GM12878 (cell line): ENCODE measurements around the gene ZNF568. TPM values are rescaled to one million over a fixed set of nuclear protein-coding genes. Genes with fewer than 3 reads are reported as not detected.

Experiments
- ATAC-seq: fragments of 200-7000 bp; cut with Tn5 transposase; 3 replicates; pipeline ENCODE4 v1.9.1; 2020; ENCODE audit warnings: mild to moderate bottlenecking, moderate library complexity
- BruUV-seq: library from RNA; stranded (reverse); fragments of 400-500 nt; replicated peaks from 2 replicates; lab custom pipeline; 2021; lab: Mats Ljungman, UMichigan
- CTCF ChIA-PET: fragments of 300-600 bp; sonication (Branson Sonifier 250); formaldehyde crosslinking; extraction: SDS; loops from one replicate; lab custom pipeline; 2021; ENCODE audit warnings: inconsistent platforms; lab: Yijun Ruan, JAX
- POLR2A ChIA-PET: fragments of 350-600 bp; formaldehyde crosslinking; extraction: SDS; loops from one replicate; lab custom pipeline; 2021; ENCODE audit warnings: inconsistent platforms; lab: Charles Lee
- RAD21 ChIA-PET: fragments of 300-600 bp; sonication (Branson Sonifier 250); formaldehyde crosslinking; loops from one replicate; lab custom pipeline; 2023; ENCODE audit warnings: antibody characterized with exemption; ENCODE audit not compliant: unreplicated experiment; lab: Charles Lee
- SMC1A ChIA-PET: fragments of 300-600 bp; sonication (Branson Sonifier 250); formaldehyde crosslinking; loops from one replicate; lab custom pipeline; 2023; ENCODE audit not compliant: unreplicated experiment, uncharacterized antibody; lab: Charles Lee
- DNase-seq: peaks from one replicate; pipeline ENCODE4 v3.0.0-alpha.2; 2011; ENCODE audit warnings: low read depth, low spot score
- FAIRE-seq: peaks from 3 replicates; lab custom pipeline; 2011; peaks lifted over from hg19 to GRCh38; lab: Jason Lieb, UNC
- H2AFZ ChIP-seq: 2 replicates; pipeline ENCODE4 v1.6.0; 2011; ENCODE audit warnings: low read depth, low read length, control low read depth; ENCODE audit not compliant: control insufficient read depth
- H3K27ac ChIP-seq: 2 replicates; pipeline ENCODE4 v1.5.1; 2011; ENCODE audit warnings: control low read depth; ENCODE audit not compliant: control insufficient read depth, insufficient read depth
- H3K27me3 ChIP-seq, 2 experiments: replicated peaks in 1 of 2; 2 replicates each; pipeline versions ENCODE4 v1.6.0 to v1.6.1; 2011; ENCODE audit warnings: low read length in 1 of 2; ENCODE audit not compliant: control insufficient read depth in 2 of 2, insufficient read depth in 2 of 2
- H3K36me3 ChIP-seq, 2 experiments: 2 replicates each; pipeline ENCODE4 v1.5.1; 2011; ENCODE audit warnings: low read length in 1 of 2; ENCODE audit not compliant: control insufficient read depth in 2 of 2, insufficient read depth in 2 of 2
- H3K4me1 ChIP-seq: 2 replicates; pipeline ENCODE4 v1.6.1; 2011; ENCODE audit warnings: mild to moderate bottlenecking, low read length, moderate library complexity, mixed read lengths; ENCODE audit not compliant: control insufficient read depth, insufficient read depth
- H3K4me2 ChIP-seq: 2 replicates; pipeline ENCODE4 v1.6.0; 2011; ENCODE audit warnings: control low read depth; ENCODE audit not compliant: control insufficient read depth, insufficient read depth
- H3K4me3 ChIP-seq: fragments of 200-600 bp; sonication (generic); 2 replicates; pipeline ENCODE4 v1.5.1; 2016
- H3K79me2 ChIP-seq: 2 replicates; pipeline ENCODE4 v1.6.0; 2011; ENCODE audit warnings: low read length; ENCODE audit not compliant: control insufficient read depth, insufficient read depth
- H3K9ac ChIP-seq: 2 replicates; pipeline ENCODE4 v1.8.0; 2011; ENCODE audit warnings: low read length, control low read depth, mixed read lengths; ENCODE audit not compliant: control insufficient read depth, insufficient read depth
- H3K9me3 ChIP-seq: replicated peaks from 3 replicates; pipeline ENCODE4 v1.5.1; 2011; ENCODE audit warnings: mild to moderate bottlenecking, low read length; ENCODE audit not compliant: control insufficient read depth, insufficient read depth
- H4K20me1 ChIP-seq: 2 replicates; pipeline ENCODE4 v1.6.0; 2011; ENCODE audit not compliant: control insufficient read depth, insufficient read depth
- BCL11A ChIP-seq: IDR thresholded peaks from 2 replicates; pipeline ENCODE4 v1.6.1; 2011; ENCODE audit warnings: low read depth, low read length
- CREB1 ChIP-seq: IDR thresholded peaks from 2 replicates; pipeline ENCODE4 v1.6.1; 2012; ENCODE audit warnings: low read depth, mild to moderate bottlenecking, inconsistent platforms
- EED ChIP-seq: sonication (generic); IDR thresholded peaks from 2 replicates; pipeline ENCODE4 v1.6.1; 2016; ENCODE audit warnings: antibody characterized with exemption, low read depth
- FOXK2 ChIP-seq: fragments of 450-650 bp; IDR thresholded peaks from 2 replicates; pipeline ENCODE4 v1.6.1; 2017; ENCODE audit warnings: mild to moderate bottlenecking, moderate library complexity
- HCFC1 ChIP-seq: fragments of 150-350 bp; IDR thresholded peaks from 2 replicates; pipeline ENCODE4 v1.6.1; 2014; ENCODE audit warnings: low read length
- IRF4 ChIP-seq: IDR thresholded peaks from 2 replicates; pipeline ENCODE4 v1.6.1; 2011; ENCODE audit warnings: low read depth, low read length
- IRF5 ChIP-seq: fragments of 450-650 bp; IDR thresholded peaks from 2 replicates; pipeline ENCODE4 v1.6.1; 2017; ENCODE audit warnings: borderline replicate concordance
- KAT2A ChIP-seq: conservative IDR thresholded peaks from 2 replicates; pipeline ENCODE4 v1.6.1; 2011; ENCODE audit warnings: low read depth, low read length; ENCODE audit not compliant: control insufficient read depth
- NR2C2 ChIP-seq: IDR thresholded peaks from 2 replicates; pipeline ENCODE4 v1.6.1; 2011; ENCODE audit warnings: borderline replicate concordance, low read depth; ENCODE audit not compliant: control insufficient read depth, insufficient read length
- PAX5 ChIP-seq: IDR thresholded peaks from 2 replicates; pipeline ENCODE4 v1.6.1; 2011; ENCODE audit warnings: low read depth, low read length, borderline replicate concordance
- RUNX3 ChIP-seq: IDR thresholded peaks from 2 replicates; pipeline ENCODE4 v1.6.1; 2012; ENCODE audit warnings: low read length, inconsistent platforms
- SPI1 ChIP-seq: IDR thresholded peaks from 2 replicates; pipeline ENCODE4 v1.6.1; 2011; ENCODE audit warnings: low read depth, mild to moderate bottlenecking, low read length, moderate library complexity, borderline replicate concordance; ENCODE audit not compliant: insufficient read depth
- SREBF1 ChIP-seq: IDR thresholded peaks from 2 replicates; pipeline ENCODE4 v1.6.1; 2012; ENCODE audit warnings: mild to moderate bottlenecking, low read length
- ZZZ3 ChIP-seq: IDR thresholded peaks from 2 replicates; pipeline ENCODE4 v1.6.1; 2011; ENCODE audit warnings: low read depth; ENCODE audit not compliant: control insufficient read depth, insufficient read length
- WGBS: methylation state at CpG from one replicate; pipeline ENCODE4 v1.1.6; 2016; ENCODE audit warnings: low lambda C conversion rate; ENCODE audit not compliant: insufficient replicate concordance, insufficient coverage; ENCODE audit errors: missing lambda C conversion rate; 5-methylcytosine and 5-hydroxymethylcytosine counted together
- in situ Hi-C: fragments of 300-500 bp; cut with MboI; formaldehyde crosslinking; loops from 9 replicates; pipeline ENCODE4 v1.14.3; 2018; ENCODE audit warnings: mixed read lengths
- intact Hi-C: fragments of 100-400 bp; cut with micrococcal nuclease; formaldehyde crosslinking; loops from one replicate; pipeline ENCODE4 v1.14.2; 2022; ENCODE audit not compliant: unreplicated experiment
- polyA plus RNA-seq, 11 experiments: library from polyadenylated mRNA; depleted of rRNA in 4 of 11; unstranded in 6 of 11; stranded (reverse) in 5 of 11; fragments of >200 nt; fragmentation: Nextera tagmentation in 4 of 11; fragmentation: Illumina TruSeq in 1 of 11; extraction: Ambion mirVana in 4 of 11; extraction: Trizol in 1 of 11; gene quantifications; 1 replicate in 1 of 11; 2 replicates in 10 of 11; pipeline versions ENCODE4 v1.2.1 to v1.2.3, GENCODE V29; 2011 to 2016; ENCODE audit warnings: inconsistent platforms in 2 of 11, missing spikeins in 2 of 11, low read depth in 1 of 11
- total RNA-seq, 4 experiments: library from RNA; depleted of rRNA in 3 of 4; stranded (reverse); fragments of >200 nt in 3 of 4; fragmentation: Illumina TruSeq in 1 of 4; extraction: Trizol in 1 of 4; gene quantifications; 2 replicates each; pipeline versions ENCODE4 v1.2.1 to v1.2.3, GENCODE V29; 2013 to 2021

Gene ZNF568
- total and polyA plus RNA-seq, 10 of the 15 experiments (the other 5 are each of a cell fraction or from before 2014, with no cell fraction given) = 0.16 to 0.77 (median 0.27) TPM

- Histone ChIP-seq H4K20me1 (no peaks in the 10 kb centered on the region), H3K4me1 (no peaks in the 10 kb centered on the region), H3K27me3 (no peaks in the 10 kb centered on the region), H3K4me3 (no peak overlapping the region), H3K9me3 (no peaks in the 10 kb centered on the region; the same call in 2 of the 3 replicates), H3K27ac (no peak overlapping the region)
- in situ Hi-C loops = no loop called here
- intact Hi-C loops = no loop called here
- TF ChIP-seq FOXK2 (no peak), HCFC1 (no peak), PAX5 (no peak), IRF4 (no peak), NR2C2 (no peak), IRF5 (no peak)
- TF ChIP-seq, all 136 proteins: peak for 0
- Histone ChIP-seq H3K36me3 (no peaks in the 10 kb centered on the region), H3K9ac (no peak overlapping the region), H2AFZ (no peak overlapping the region), H3K79me2 (no peaks in the 10 kb centered on the region), H3K4me2 (no peak overlapping the region)
- ChIA-PET SMC1A (no interaction called here), RAD21 (no interaction called here), CTCF (no interaction called here), POLR2A (no interaction called here)
- no peak for FAIRE-seq
- 60% methylated on average over 5 of the region's 6 CpGs for WGBS
- no peak for ATAC-seq
- no TSS peak for BruUV-seq
- DNase-seq = no peak
Measured at GRCh38 chr19:36962346-36962745, 46.2 kb downstream of the ZNF568 start.

DNA sequence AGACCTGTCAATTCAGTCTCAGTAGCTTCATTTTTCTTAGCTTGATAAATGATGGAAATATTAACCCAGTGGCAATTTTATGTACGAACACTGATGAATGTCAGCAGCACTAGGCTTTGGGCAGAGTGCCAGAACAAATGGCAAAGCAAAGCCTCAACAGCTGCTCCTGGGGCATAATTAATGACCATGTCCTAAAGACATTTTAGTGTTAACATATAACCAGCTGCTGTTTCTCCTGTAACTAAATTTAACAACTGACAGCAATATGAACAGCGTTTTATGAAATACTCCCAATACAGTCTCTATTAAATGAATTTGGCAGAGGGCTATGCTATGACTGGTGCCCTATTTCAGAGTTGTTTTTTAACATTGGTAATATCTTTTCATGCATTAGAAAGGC is 47.1 kb downstream of the ZNF568 start:
- ChIA-PET CTCF (no interaction called here), SMC1A (interaction anchor here (0.6 kb wide), 1 partner anchor 67 kb away, joined by 3 read pairs; no protein-coding TSS in a partner anchor), POLR2A (no interaction called here), RAD21 (no interaction called here)
- Histone ChIP-seq H3K79me2 (no peaks in the 10 kb centered on the region), H3K27ac (no peak overlapping the region), H4K20me1 (no peaks in the 10 kb centered on the region), H3K36me3 (no peaks in the 10 kb centered on the region), H2AFZ (no peak overlapping the region), H3K4me3 (no peak overlapping the region), H3K4me1 (no peaks in the 10 kb centered on the region), H3K9me3 (no peaks in the 10 kb centered on the region; the same call in 2 of the 3 replicates), H3K4me2 (no peak overlapping the region), H3K27me3 (no peaks in the 10 kb centered on the region), H3K9ac (no peak overlapping the region)
- DNase-seq (no peak), FAIRE-seq (no peak), ATAC-seq (no peak)
- in situ Hi-C loops = no loop called here
- TF ChIP-seq BCL11A = no peak
- no peak for TF ChIP-seq EED
- no peak for TF ChIP-seq CREB1
- no peak for TF ChIP-seq ZZZ3
- no peak for TF ChIP-seq KAT2A
- TF ChIP-seq HCFC1 = no peak
- no peak for TF ChIP-seq SPI1
- no peak for TF ChIP-seq SREBF1
- TF ChIP-seq RUNX3 = no peak
- 44% methylated on average over 2 of the region's 2 CpGs for WGBS
- BruUV-seq = no TSS peak
- intact Hi-C loops = no loop called here
